ENCODE data around the gene RAB7A. TPM values are rescaled to one million over a fixed set of nuclear protein-coding genes. Genes with fewer than 3 reads are reported as not detected.

RAB7A gene
- total and polyA plus RNA-seq, 2 of the 4 experiments (the other 2 are of a cell fraction) = 57.0 to 240 TPM

DNA sequence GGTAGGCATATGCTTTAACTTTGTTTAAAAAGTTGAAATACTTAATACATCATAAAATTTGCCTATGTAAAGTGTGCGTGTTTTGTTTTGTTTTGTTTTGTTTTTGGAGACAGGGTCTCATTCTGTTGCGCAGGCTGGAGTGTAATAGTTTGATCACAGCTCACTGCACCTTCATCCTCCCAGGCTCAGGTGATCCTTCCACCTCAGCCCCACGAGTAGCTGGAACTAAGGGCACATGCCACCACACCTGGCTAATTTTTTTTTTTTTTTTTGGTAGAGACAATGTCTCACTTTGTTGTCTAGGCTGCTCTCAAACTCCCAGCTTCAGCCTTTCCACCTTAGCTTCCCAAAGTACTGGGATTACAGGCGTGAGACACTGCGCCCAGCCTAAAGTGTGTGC lies 42.5 kb downstream of the RAB7A start:
- Histone ChIP-seq H3K4me1 (ENCODE audit: control insufficient read depth, insufficient read depth, low read length) (peaks cover 11% of the 10 kb centered on the region), H3K27me3 (ENCODE audit: control insufficient read depth, insufficient read depth, low read length) (no peaks in the 10 kb centered on the region), H2AFZ (replicated peaks; ENCODE audit: low read length, poor library complexity) (no peak overlapping the region), H3K4ac (ENCODE audit: low read depth, low read length) (no peak overlapping the region), H4K5ac (ENCODE audit: low read depth, low read length) (no peak overlapping the region), H2BK20ac (ENCODE audit: low read depth, low read length) (no peak overlapping the region), H4K91ac (ENCODE audit: insufficient read depth, low read depth, low read length) (no peak overlapping the region), H3K23ac (ENCODE audit: low read depth, low read length) (no peak overlapping the region), H4K8ac (ENCODE audit: low read depth in 2 of 2, low read length in 2 of 2) (no peak overlapping the region), H3K36me3 (ENCODE audit: control insufficient read depth, insufficient read depth, low read length) (peaks cover 5% of the 10 kb centered on the region; the same call in 1 of the 2 replicates), H3K79me1 (ENCODE audit: low read depth in 1 of 2, low read length in 2 of 2) (peaks cover 25 to 83% of the 10 kb centered on the region in 2 experiments), H2BK120ac (ENCODE audit: low read depth, low read length) (no peak overlapping the region), H2BK15ac (ENCODE audit: low read depth, low read length) (no peak overlapping the region), H3K14ac (replicated peaks; ENCODE audit: low read depth, low read length) (no peak overlapping the region), H3K4me2 (ENCODE audit: low read depth, low read length) (no peak overlapping the region), H2AK9ac (replicated peaks; ENCODE audit: low read depth, low read length, poor library complexity) (no peak overlapping the region), H3K18ac (ENCODE audit: low read depth, low read length) (no peak overlapping the region), H3K56ac (ENCODE audit: extremely low read depth, insufficient read depth, low read length) (no peak overlapping the region), H2BK5ac (ENCODE audit: low read depth, low read length, poor library complexity, severe bottlenecking) (no peak overlapping the region), H3K9ac (ENCODE audit: low read depth, low read length) (no peak overlapping the region), H3K27ac (ENCODE audit: insufficient read depth, low read length) (no peak overlapping the region), H4K20me1 (ENCODE audit: insufficient read depth, low read length) (peaks cover 90% of the 10 kb centered on the region), H3K9me3 (ENCODE audit: control insufficient read depth, insufficient read depth, low read length) (no peaks in the 10 kb centered on the region), H2AK5ac (ENCODE audit: low read depth, low read length) (no peak overlapping the region), H3K4me3 (ENCODE audit: insufficient read depth, low read depth, low read length) (no peak overlapping the region), H3K9me1 (ENCODE audit: insufficient read depth, low read length) (peaks cover 27% of the 10 kb centered on the region)
- CTCF ChIA-PET = no interaction called here
- in situ Hi-C loops (cut with MboI; ENCODE audit: low sequenced_read_pairs) = no loop called here
- intact Hi-C loops (cut with micrococcal nuclease) = no loop called here
- BruUV-seq (replicated peaks) = no TSS peak
- dilution Hi-C loops (cut with HindIII; ENCODE audit: low sequenced_read_pairs, unreplicated experiment) = no loop called here
- TF ChIP-seq, protein P1, sequence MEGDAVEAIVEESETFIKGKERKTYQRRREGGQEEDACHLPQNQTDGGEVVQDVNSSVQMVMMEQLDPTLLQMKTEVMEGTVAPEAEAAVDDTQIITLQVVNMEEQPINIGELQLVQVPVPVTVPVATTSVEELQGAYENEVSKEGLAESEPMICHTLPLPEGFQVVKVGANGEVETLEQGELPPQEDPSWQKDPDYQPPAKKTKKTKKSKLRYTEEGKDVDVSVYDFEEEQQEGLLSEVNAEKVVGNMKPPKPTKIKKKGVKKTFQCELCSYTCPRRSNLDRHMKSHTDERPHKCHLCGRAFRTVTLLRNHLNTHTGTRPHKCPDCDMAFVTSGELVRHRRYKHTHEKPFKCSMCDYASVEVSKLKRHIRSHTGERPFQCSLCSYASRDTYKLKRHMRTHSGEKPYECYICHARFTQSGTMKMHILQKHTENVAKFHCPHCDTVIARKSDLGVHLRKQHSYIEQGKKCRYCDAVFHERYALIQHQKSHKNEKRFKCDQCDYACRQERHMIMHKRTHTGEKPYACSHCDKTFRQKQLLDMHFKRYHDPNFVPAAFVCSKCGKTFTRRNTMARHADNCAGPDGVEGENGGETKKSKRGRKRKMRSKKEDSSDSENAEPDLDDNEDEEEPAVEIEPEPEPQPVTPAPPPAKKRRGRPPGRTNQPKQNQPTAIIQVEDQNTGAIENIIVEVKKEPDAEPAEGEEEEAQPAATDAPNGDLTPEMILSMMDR (conservative IDR thresholded peaks at IDR 0.05; ENCODE audit: low read depth, low read length) = no peak
- TF ChIP-seq CHD1 (IDR thresholded peaks at IDR 0.05; ENCODE audit: low read depth, low read length) (no peak), SMC3 (IDR thresholded peaks at IDR 0.05; ENCODE audit: low read depth, low read length) (no peak), MAZ (IDR thresholded peaks at IDR 0.05; ENCODE audit: borderline replicate concordance, low read depth, low read length) (no peak), CEBPB (IDR thresholded peaks at IDR 0.05; ENCODE audit: low read depth, low read length) (no peak), RAD21 (IDR thresholded peaks at IDR 0.05; ENCODE audit: low read length) (no peak), NFE2L2 (IDR thresholded peaks at IDR 0.05; ENCODE audit: low read depth, low read length) (no peak)
- TF ChIP-seq, protein P2, sequence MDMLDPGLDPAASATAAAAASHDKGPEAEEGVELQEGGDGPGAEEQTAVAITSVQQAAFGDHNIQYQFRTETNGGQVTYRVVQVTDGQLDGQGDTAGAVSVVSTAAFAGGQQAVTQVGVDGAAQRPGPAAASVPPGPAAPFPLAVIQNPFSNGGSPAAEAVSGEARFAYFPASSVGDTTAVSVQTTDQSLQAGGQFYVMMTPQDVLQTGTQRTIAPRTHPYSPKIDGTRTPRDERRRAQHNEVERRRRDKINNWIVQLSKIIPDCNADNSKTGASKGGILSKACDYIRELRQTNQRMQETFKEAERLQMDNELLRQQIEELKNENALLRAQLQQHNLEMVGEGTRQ (IDR thresholded peaks at IDR 0.05; ENCODE audit: low read depth, low read length) = no peak
- TF ChIP-seq, protein P3, sequence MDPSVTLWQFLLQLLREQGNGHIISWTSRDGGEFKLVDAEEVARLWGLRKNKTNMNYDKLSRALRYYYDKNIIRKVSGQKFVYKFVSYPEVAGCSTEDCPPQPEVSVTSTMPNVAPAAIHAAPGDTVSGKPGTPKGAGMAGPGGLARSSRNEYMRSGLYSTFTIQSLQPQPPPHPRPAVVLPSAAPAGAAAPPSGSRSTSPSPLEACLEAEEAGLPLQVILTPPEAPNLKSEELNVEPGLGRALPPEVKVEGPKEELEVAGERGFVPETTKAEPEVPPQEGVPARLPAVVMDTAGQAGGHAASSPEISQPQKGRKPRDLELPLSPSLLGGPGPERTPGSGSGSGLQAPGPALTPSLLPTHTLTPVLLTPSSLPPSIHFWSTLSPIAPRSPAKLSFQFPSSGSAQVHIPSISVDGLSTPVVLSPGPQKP (IDR thresholded peaks at IDR 0.05; ENCODE audit: borderline replicate concordance, low read depth, low read length) = no peak
- 100% methylated on average over 2 of the region's 5 CpGs; no CpG with 5 or more reads in 1 of the 2 experiments for WGBS, 2 experiments (ENCODE audit: extremely low coverage in 2 of 2, insufficient read length in 1 of 2)
- no peak for ATAC-seq (ENCODE audit: low read depth)
- DNase-seq = no peak
- POLR2A ChIA-PET (ENCODE audit: unreplicated experiment) = no interaction called here
